ENCODE measurements around the gene VTA1.
"Not testable (repeated sequence)": the region's sequence is repeated elsewhere in the genome, so short reads cannot be mapped to it uniquely, and the experiment has no call there.

Gene VTA1, protein sequence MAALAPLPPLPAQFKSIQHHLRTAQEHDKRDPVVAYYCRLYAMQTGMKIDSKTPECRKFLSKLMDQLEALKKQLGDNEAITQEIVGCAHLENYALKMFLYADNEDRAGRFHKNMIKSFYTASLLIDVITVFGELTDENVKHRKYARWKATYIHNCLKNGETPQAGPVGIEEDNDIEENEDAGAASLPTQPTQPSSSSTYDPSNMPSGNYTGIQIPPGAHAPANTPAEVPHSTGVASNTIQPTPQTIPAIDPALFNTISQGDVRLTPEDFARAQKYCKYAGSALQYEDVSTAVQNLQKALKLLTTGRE

DNA sequence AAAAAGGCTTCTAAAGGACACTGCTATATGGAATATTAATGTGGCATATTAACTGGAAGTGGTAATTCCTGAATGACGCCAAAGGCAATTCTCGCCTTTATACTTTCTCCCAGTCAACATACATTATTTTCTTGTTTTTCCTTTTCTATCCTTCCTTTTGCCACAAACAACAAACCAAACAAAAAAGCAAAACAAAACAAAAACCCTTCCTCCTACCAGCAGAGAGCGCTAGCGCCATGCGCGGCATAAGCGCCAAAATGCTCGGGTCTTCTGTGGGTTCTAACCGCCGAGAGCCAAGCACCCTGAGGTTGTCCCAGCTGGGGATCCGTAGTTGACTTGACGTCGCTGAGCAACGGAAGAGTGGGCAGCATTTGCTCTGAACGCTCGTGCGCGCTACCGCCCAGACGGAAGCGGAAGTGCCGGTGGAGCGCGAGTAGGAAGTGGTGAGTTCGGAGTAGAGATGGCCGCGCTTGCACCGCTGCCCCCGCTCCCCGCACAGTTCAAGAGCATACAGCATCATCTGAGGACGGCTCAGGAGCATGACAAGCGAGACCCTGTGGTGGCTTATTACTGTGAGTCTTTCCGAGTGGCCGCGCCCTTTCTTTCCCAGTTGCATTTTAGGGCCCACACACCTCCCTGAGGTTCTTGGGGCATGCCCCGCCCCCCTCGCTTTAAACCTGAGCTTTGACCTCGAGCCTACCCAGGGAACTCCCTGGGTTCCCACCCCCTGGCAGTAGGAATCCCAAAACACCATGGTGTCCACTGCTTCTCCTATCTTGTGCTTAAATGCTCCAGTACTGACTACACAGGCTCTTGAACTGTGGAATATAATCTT lies at the start of gene VTA1, which contains the start of gene NMBR:
Gene VTA1 (plus strand): TSS at position 436 of the 835 bp plus-strand sequence. CDS start 25 bp downstream, at position 461.
Gene NMBR (minus strand): TSS at position 295 of the 835 bp plus-strand sequence. CDS start 58,464 bp downstream, outside the sequence.
- peak within 1 kb of the TSS; percentile 82 for H3K4me3 ChIP-seq (ENCODE audit: control insufficient read depth, low read depth, low read length)
- TF ChIP-seq, protein P1, sequence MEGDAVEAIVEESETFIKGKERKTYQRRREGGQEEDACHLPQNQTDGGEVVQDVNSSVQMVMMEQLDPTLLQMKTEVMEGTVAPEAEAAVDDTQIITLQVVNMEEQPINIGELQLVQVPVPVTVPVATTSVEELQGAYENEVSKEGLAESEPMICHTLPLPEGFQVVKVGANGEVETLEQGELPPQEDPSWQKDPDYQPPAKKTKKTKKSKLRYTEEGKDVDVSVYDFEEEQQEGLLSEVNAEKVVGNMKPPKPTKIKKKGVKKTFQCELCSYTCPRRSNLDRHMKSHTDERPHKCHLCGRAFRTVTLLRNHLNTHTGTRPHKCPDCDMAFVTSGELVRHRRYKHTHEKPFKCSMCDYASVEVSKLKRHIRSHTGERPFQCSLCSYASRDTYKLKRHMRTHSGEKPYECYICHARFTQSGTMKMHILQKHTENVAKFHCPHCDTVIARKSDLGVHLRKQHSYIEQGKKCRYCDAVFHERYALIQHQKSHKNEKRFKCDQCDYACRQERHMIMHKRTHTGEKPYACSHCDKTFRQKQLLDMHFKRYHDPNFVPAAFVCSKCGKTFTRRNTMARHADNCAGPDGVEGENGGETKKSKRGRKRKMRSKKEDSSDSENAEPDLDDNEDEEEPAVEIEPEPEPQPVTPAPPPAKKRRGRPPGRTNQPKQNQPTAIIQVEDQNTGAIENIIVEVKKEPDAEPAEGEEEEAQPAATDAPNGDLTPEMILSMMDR (conservative IDR thresholded peaks at IDR 0.05; ENCODE audit: control insufficient read depth, insufficient read depth, low read depth, low read length) = peak; percentile 97
- DNase-seq (ENCODE audit: low read depth) = peak; percentile 99

DNA sequence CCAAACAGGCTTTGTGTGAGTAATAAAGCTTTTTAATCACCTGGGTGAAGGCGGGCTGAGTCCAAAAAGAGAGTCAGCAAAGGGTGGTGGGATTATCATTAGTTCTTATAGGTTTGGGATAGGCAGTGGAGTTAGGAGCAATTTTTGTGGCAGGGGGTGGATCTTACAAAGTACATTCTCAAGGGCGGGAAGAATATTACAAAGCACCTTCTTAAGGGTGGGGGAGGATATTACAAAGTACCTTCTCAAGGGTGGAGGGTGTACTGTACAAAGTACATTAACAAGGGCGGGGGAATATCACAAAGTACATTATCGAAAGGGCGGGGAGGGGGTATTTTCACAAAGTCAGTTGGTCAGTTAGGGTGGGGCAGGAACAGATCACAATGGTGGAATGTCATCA lies 42.2 kb upstream of the VTA1 start:
- DNase-seq (ENCODE audit: low read depth) = not testable (repeated sequence)

DNA sequence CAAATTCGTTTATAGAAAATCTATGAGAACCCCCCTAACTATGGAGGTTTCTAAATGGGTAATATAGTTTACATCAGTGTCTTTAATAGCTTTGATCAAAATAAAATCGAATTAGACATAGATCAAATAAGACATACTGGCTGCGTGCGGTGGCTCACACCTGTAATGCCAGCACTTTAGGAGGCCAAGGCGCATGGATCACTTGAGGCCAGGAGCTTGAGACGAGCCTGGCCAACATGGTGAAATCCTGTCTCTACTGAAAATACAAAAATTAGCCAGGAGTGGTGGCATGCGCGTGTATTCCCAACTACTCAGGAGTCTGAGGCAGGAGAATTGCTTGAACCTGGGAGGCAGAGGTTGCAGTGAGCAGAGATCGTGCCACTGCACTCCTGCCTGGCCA lies 36.2 kb upstream of the VTA1 start:
- not testable (repeated sequence) for DNase-seq (ENCODE audit: low read depth); H3K4me3 ChIP-seq (ENCODE audit: control insufficient read depth, low read depth, low read length)

More for the DNA sequence above, 42.2 kb upstream of the VTA1 start:
- not testable (repeated sequence) for H3K4me3 ChIP-seq (ENCODE audit: control insufficient read depth, low read depth, low read length)

DNA sequence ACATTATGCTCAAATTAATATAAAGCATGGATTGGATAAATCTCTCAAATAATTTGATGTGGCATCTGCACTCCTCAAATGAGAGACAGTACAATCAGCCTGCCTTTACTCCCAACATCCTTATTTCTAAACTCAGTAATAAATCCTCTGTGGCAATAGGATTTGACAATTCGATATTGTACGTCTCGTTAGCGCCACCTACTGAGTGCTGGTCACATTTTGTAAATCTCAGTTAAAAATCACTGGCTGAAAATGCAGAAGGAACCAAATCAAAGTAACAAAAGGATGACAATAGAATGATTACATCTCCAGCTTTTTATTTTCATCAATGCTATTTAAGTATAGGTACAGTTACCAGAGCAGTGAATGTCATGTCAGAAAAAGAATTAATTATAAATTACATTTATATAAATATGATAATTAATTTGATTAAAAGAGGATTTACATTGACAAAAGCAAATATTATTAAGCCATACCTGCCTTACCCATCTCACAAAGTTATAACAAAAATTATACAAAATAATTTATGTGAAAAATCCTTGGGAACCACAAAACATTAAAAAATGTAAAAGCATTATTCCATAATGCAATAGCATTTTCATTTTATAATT lies 34.5 kb upstream of the VTA1 start:
- no peak overlapping the region for H3K4me3 ChIP-seq (ENCODE audit: control insufficient read depth, low read depth, low read length)
- TF ChIP-seq, protein P1 (conservative IDR thresholded peaks at IDR 0.05; ENCODE audit: control insufficient read depth, insufficient read depth, low read depth, low read length) = peak; percentile 83
- peak; percentile 80 for DNase-seq (ENCODE audit: low read depth)

DNA sequence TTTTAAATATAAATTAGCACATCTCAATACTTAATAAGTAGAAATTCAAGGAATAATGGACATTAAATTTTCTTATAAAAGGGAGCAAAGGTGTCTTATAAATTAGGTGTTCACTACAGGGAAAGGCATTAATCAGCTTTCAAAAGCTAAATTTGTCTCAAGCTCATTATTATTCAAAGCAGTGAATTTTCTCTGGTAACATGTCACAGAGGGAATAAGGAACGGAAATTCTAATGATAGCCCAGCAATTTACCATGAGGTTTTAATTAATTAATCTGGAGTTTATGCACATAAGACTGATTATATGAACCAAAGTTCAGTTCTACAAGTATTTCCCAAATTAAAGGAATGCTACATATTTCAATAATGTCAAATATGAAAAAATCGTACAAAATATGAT lies 29.7 kb upstream of the VTA1 start:
- TF ChIP-seq, protein P1 (conservative IDR thresholded peaks at IDR 0.05; ENCODE audit: control insufficient read depth, insufficient read depth, low read depth, low read length) = no peak
- DNase-seq (ENCODE audit: low read depth) = no peak
- H3K4me3 ChIP-seq (ENCODE audit: control insufficient read depth, low read depth, low read length) = no peak overlapping the region

DNA sequence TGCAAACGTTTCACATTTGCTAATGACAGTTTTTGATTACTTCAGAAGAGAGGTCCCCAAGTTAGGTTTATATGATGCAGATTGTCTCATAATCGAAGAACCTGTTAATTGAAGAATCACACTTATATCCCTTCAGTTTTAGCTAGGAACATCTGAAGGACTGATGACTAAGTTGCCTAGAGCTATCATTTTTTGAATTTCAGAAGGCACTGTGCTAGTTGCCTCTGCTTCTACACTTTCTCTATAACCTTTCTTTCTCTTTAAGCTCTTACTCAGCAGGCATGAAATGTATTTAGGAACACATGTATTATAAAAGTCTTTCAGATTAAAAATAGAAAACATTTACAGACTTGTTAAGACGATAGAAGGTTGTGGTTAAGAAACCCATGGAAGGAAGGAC lies 28.7 kb upstream of the VTA1 start:
- no peak for DNase-seq (ENCODE audit: low read depth)
- TF ChIP-seq, protein P1 (conservative IDR thresholded peaks at IDR 0.05; ENCODE audit: control insufficient read depth, insufficient read depth, low read depth, low read length) = no peak
- H3K4me3 ChIP-seq (ENCODE audit: control insufficient read depth, low read depth, low read length) = no peak overlapping the region

DNA sequence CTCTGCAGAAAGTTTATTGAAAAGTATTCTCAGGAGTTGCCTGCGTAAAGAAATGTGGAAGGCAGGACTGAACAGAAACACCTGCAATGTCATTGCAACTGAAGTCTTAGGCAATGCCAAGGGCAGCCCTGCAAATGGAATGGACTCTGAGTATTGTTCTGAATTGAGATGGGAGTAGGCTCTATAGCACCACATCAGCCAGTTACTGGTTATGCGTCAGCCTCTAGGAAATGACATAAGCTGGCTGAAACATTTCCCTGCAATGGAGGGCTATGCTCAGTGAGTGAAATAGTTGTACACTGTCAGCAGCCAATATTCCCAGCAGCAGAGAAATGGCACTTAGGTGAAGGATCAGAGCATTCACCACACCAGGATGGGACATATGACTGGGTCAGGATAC lies 28.1 kb upstream of the VTA1 start:
- H3K4me3 ChIP-seq (ENCODE audit: control insufficient read depth, low read depth, low read length) = no peak overlapping the region
- peak; percentile 8 for DNase-seq (ENCODE audit: low read depth)
- TF ChIP-seq, protein P1 (conservative IDR thresholded peaks at IDR 0.05; ENCODE audit: control insufficient read depth, insufficient read depth, low read depth, low read length) = no peak
